Esophagus (tissue), 2 donors: Measurements from ENCODE around the gene TSACC. TPM values are rescaled to one million over a fixed set of nuclear protein-coding genes. Genes with fewer than 3 reads are reported as not detected.

Experiments used
- H3K27ac ChIP-seq, 2 donors: one replicate each; pipeline ENCODE4 v1.5.1; 2013; ENCODE audit warnings: low read depth in 2 of 2, mild to moderate bottlenecking in 2 of 2, inconsistent platforms in 1 of 2, low read length in 1 of 2, moderate library complexity in 1 of 2
- H3K27me3 ChIP-seq, 2 donors: one replicate each; pipeline ENCODE4 v1.6.1; 2013; ENCODE audit warnings: low read length in 2 of 2, control low read depth in 1 of 2, mild to moderate bottlenecking in 1 of 2; ENCODE audit not compliant: insufficient read depth in 2 of 2, control insufficient read depth in 1 of 2
- H3K36me3 ChIP-seq, 2 donors: one replicate each; pipeline ENCODE4 v1.6.1; 2013; ENCODE audit warnings: low read length in 1 of 2; ENCODE audit not compliant: control insufficient read depth in 2 of 2, insufficient read depth in 2 of 2
- H3K4me1 ChIP-seq, 2 donors: one replicate each; pipeline ENCODE4 v1.6.1; 2013; ENCODE audit warnings: low read length in 1 of 2; ENCODE audit not compliant: control insufficient read depth in 2 of 2, insufficient read depth in 2 of 2
- H3K4me3 ChIP-seq, 2 donors: one replicate each; pipeline ENCODE4 v1.5.1; 2013; ENCODE audit warnings: low read length in 2 of 2, mild to moderate bottlenecking in 2 of 2, low read depth in 1 of 2, moderate library complexity in 1 of 2
- H3K9me3 ChIP-seq, 2 donors: one replicate each; pipeline ENCODE4 v1.6.1; 2013; ENCODE audit warnings: mild to moderate bottlenecking in 2 of 2, low read depth in 1 of 2, low read length in 1 of 2, moderate library complexity in 1 of 2; ENCODE audit not compliant: control insufficient read depth in 2 of 2, insufficient read depth in 1 of 2
- WGBS, 2 donors: extraction: QIAGEN DNeasy Blood & Tissue Kit; methylation state at CpG; one replicate each; pipeline ENCODE4 v1.1.7; 2013; 5-methylcytosine and 5-hydroxymethylcytosine counted together
- polyA plus RNA-seq, 2 donors: library from polyadenylated mRNA; stranded (reverse); fragments of 200-250 nt; gene quantifications; one replicate each; pipeline ENCODE4 v1.2.3, GENCODE V29; 2013
- donor health status: healthy with polysubstance abuse.
- donor health status: Bipolar disorder and iron deficiency.

Gene TSACC
- polyA plus RNA-seq, 2 donors = 0.33 to 0.40 TPM

GRCh38 chr1:156382561-156382960, 44.2 kb downstream of the TSACC start:
- Histone ChIP-seq H3K4me1 (peaks cover 0 to 3% of the 10 kb centered on the region in 2 donors), H3K27me3 (no peaks in the 10 kb centered on the region), H3K36me3 (no peaks in the 10 kb centered on the region), H3K9me3 (no peaks in the 10 kb centered on the region), H3K27ac (no peak overlapping the region), H3K4me3 (no peak overlapping the region)
- WGBS, 2 donors = 64 to 73% methylated on average over 7 of the region's 7 CpGs

- 48 to 49% methylated on average over 9 of the region's 9 CpGs for WGBS, 2 donors
- Histone ChIP-seq H3K4me1 (no peaks in the 10 kb centered on the region), H3K9me3 (no peaks in the 10 kb centered on the region), H3K27me3 (no peaks in the 10 kb centered on the region), H3K27ac (no peak overlapping the region), H3K4me3 (no peak overlapping the region), H3K36me3 (no peaks in the 10 kb centered on the region)
These were observed 44.7 kb downstream of the TSACC start for GRCh38 chr1:156383023-156383422.

DNA sequence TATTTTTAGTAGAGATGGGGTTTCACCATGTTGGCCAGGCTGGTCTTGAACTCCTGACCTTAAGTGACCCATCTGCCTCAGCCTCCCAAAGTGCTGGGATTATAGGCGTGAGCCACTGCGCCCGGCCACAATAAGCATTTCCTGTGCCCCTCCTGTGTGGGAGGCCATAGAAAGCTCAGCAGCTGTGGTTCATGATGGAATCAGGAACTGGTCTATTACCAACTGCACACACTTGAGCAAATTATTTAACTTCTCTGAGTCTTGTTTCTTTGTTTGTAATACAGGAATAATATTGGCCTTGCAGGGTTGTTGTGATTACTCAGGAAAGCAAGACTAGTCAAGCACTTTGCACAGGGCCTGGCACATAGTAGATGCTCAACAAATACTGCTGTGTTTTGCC, 45.7 kb downstream of the TSACC start:
- WGBS, 2 donors = 65 to 81% methylated on average over 3 of the region's 3 CpGs
- H3K9me3 ChIP-seq = no peaks in the 10 kb centered on the region
- peaks cover 3 to 7% of the 10 kb centered on the region in 2 donors for H3K27me3 ChIP-seq
- H3K36me3 ChIP-seq = no peaks in the 10 kb centered on the region
- no peak overlapping the region for H3K4me3 ChIP-seq
- H3K4me1 ChIP-seq = peaks cover 0 to 4% of the 10 kb centered on the region in 2 donors
- no peak overlapping the region for H3K27ac ChIP-seq

DNA sequence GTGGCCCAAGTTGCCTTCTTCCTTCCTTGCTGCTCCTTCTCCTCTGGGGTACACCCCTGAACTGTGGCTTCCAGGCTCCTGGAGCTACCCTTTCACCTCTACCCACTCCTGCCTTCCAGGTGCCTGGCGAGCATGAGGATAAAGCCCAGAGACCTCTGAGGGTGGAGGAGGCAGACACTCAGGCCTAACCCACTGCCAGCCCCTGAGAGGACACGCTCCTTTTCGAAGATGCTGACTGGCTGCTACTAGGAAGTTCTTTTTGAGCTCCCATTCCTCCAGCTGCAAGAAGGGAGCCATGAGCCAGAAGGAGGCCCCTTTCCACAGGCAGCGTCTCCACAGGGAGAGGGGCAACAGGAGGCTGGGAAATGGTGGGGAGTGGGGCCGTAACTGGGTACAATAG, 46.3 kb downstream of the TSACC start:
- H3K4me1 ChIP-seq = peaks cover 0 to 4% of the 10 kb centered on the region in 2 donors
- WGBS, 2 donors = 89 to 91% methylated on average over 5 of the region's 5 CpGs
- no peak overlapping the region for H3K4me3 ChIP-seq
- H3K27me3 ChIP-seq = peaks cover 3 to 9% of the 10 kb centered on the region in 2 donors
- H3K36me3 ChIP-seq = no peaks in the 10 kb centered on the region
- H3K9me3 ChIP-seq = no peaks in the 10 kb centered on the region
- no peak overlapping the region for H3K27ac ChIP-seq

DNA sequence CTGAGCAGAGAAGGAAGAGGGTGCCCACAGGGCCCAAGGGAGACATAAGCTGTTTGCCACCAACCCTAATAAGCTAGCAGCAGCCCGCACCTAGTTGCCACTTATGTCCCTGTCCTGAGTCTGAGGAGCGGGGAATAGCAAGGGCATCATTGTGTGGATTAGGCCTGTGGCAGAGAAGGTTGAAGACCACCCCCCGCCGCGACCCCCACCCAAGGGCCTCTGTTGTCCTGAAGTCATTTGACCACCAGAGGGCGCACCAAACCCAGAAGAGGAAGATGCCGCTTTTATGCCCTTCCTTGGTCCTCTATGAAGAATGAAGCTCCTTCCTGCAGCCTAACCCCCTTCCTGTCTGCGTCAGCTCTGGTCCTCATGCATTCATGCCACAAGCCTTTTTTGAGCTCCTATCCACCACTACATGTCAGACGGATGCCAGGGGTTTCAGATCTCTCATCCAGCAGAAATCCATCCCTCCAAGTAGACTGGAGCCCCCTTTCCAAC, 47.3 kb downstream of the TSACC start:
- H3K4me3 ChIP-seq = no peak overlapping the region
- H3K9me3 ChIP-seq = no peaks in the 10 kb centered on the region
- no peak overlapping the region for H3K27ac ChIP-seq
- no peaks in the 10 kb centered on the region for H3K36me3 ChIP-seq
- peaks cover 3 to 9% of the 10 kb centered on the region in 2 donors for H3K27me3 ChIP-seq
- H3K4me1 ChIP-seq = peaks cover 0 to 4% of the 10 kb centered on the region in 2 donors
- 13 to 14% methylated on average over 9 of the region's 9 CpGs for WGBS, 2 donors

- 76 to 84% methylated on average over 6 of the region's 6 CpGs for WGBS, 2 donors
- Histone ChIP-seq H3K27me3 (peaks cover 3 to 9% of the 10 kb centered on the region in 2 donors), H3K36me3 (no peaks in the 10 kb centered on the region), H3K27ac (no peak overlapping the region), H3K4me3 (no peak overlapping the region), H3K9me3 (no peaks in the 10 kb centered on the region), H3K4me1 (peaks cover 0 to 4% of the 10 kb centered on the region in 2 donors)
These were observed 48.0 kb downstream of the TSACC start for GRCh38 chr1:156386134-156386901.

GRCh38 chr1:156386949-156387869, 48.9 kb downstream of the TSACC start:
- H3K27me3 ChIP-seq = peaks cover 3 to 9% of the 10 kb centered on the region in 2 donors
- peaks cover 0 to 4% of the 10 kb centered on the region in 2 donors for H3K4me1 ChIP-seq
- H3K9me3 ChIP-seq = no peaks in the 10 kb centered on the region
- H3K36me3 ChIP-seq = no peaks in the 10 kb centered on the region
- 92% methylated on average over 8 of the region's 8 CpGs for WGBS, 2 donors
- H3K27ac ChIP-seq = no peak overlapping the region
- no peak overlapping the region for H3K4me3 ChIP-seq

DNA sequence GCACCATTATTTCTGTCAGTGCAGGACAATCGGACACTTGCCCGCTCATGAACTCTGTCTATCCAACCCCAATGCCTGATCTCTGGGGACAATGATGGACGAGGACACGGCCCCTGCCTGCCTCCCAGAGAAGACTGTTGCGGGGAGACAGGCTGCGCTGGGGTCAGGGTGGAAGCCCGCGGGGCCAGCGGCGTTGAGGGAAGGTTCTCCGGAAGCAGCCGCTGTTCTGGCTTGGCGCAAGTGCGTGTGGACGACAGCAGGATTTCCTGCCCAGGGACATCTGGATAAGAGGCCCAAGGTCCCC, 49.5 kb downstream of the TSACC start:
- Histone ChIP-seq H3K27me3 (peaks cover 3 to 9% of the 10 kb centered on the region in 2 donors), H3K4me1 (peaks cover 0 to 4% of the 10 kb centered on the region in 2 donors), H3K4me3 (no peak overlapping the region), H3K36me3 (no peaks in the 10 kb centered on the region), H3K9me3 (no peaks in the 10 kb centered on the region), H3K27ac (no peak overlapping the region)
- WGBS, 2 donors = 47 to 56% methylated on average over 15 of the region's 15 CpGs

GRCh38 chr1:156388174-156389137, 50.1 kb downstream of the TSACC start:
- H3K4me3 ChIP-seq = peak overlapping the region in 1 of 2 donors; percentile 0
- H3K27ac ChIP-seq = no peak overlapping the region
- H3K27me3 ChIP-seq = peaks cover 3 to 9% of the 10 kb centered on the region in 2 donors
- H3K9me3 ChIP-seq = no peaks in the 10 kb centered on the region
- 11 to 12% methylated on average over 57 to 73 of the region's 73 CpGs for WGBS, 2 donors
- peaks cover 0 to 4% of the 10 kb centered on the region in 2 donors for H3K4me1 ChIP-seq
- no peaks in the 10 kb centered on the region for H3K36me3 ChIP-seq
